AG04449 (cell line): ENCODE results near the gene ALK.

Experiments
- CTCF ChIA-PET: fragments of 350-600 bp; formaldehyde crosslinking; extraction: SDS; loops from one replicate; lab custom pipeline; 2021; ENCODE audit warnings: antibody characterized with exemption; lab: Yijun Ruan, JAX
- POLR2A ChIA-PET: fragments of 400-600, 350-600 bp; formaldehyde crosslinking; extraction: SDS; loops from one replicate; lab custom pipeline; 2020; ENCODE audit warnings: antibody characterized with exemption, inconsistent platforms; lab: Yijun Ruan, JAX
- DNase-seq: peaks from one replicate; pipeline ENCODE4 v3.0.0-alpha.2; 2010; ENCODE audit warnings: low read depth, low spot score
- H3K4me3 ChIP-seq: 2 replicates; pipeline ENCODE4 v1.5.1; 2011; ENCODE audit warnings: low read depth, mild to moderate bottlenecking, control low read depth, low read length
- CTCF ChIP-seq: IDR thresholded peaks from one replicate; pipeline ENCODE4 v1.5.1; 2011; ENCODE audit warnings: mild to moderate bottlenecking, moderate library complexity, low read length, control low read depth, inconsistent platforms; ENCODE audit not compliant: insufficient read depth; ENCODE audit errors: missing control alignments

The ALK gene

GRCh38 chr2:29314816-29315571 is 606.4 kb downstream of the ALK start:
- TF ChIP-seq CTCF, result peak; percentile 26
- ChIA-PET CTCF (interaction anchor here (0.7 to 1.0 kb wide), 4 partner anchors 8 to 667 kb away, joined by 3 read pairs; no protein-coding TSS in a partner anchor), POLR2A (no interaction called here)
- DNase-seq, result no peak
- peak overlapping the region; percentile 43 for H3K4me3 ChIP-seq

GRCh38 chr2:29311458-29311857 is 609.9 kb downstream of the ALK start:
- no peak for TF ChIP-seq CTCF
- H3K4me3 ChIP-seq, result no peak overlapping the region
- ChIA-PET POLR2A (no interaction called here), CTCF (interaction anchor here (0.9 to 4.6 kb wide), 4 partner anchors 529 to 761 kb away, joined by 3 to 27 read pairs (median 12); partner anchors contain the start of gene ALK)
- DNase-seq, result no peak

GRCh38 chr2:29310650-29311348 is 610.6 kb downstream of the ALK start:
- DNase-seq, result no peak
- POLR2A ChIA-PET, result no interaction called here
- no peak for TF ChIP-seq CTCF
- CTCF ChIA-PET, result interaction anchor here (0.6 to 4.6 kb wide), 12 partner anchors 9 to 808 kb away, joined by 3 to 33 read pairs (median 4); partner anchors contain the start of gene ALK
- no peak overlapping the region for H3K4me3 ChIP-seq

- H3K4me3 ChIP-seq, result no peak overlapping the region
- peak; percentile 73 for TF ChIP-seq CTCF
- ChIA-PET POLR2A (no interaction called here), CTCF (interaction anchor here (0.6 to 4.6 kb wide), 51 partner anchors 8 to 809 kb away, joined by 3 to 33 read pairs (median 3); no protein-coding TSS in a partner anchor)
- no peak for DNase-seq
Observed at GRCh38 chr2:29309090-29310029, 612.0 kb downstream of the ALK start.

- CTCF ChIA-PET, result interaction anchor here (0.9 to 4.6 kb wide), 32 partner anchors 8 to 805 kb away, joined by 3 to 33 read pairs (median 4); no protein-coding TSS in a partner anchor
- no peak for TF ChIP-seq CTCF
- POLR2A ChIA-PET, result no interaction called here
Observed at GRCh38 chr2:29308366-29308765, 613.0 kb downstream of the ALK start.

More at GRCh38 chr2:29308366-29308765, 613.0 kb downstream of the ALK start:
- no peak overlapping the region for H3K4me3 ChIP-seq
- no peak for DNase-seq
